ENCODE data around the gene IPPK.
"Not testable (repeated sequence)": the region's sequence is repeated elsewhere in the genome, so short reads cannot be mapped to it uniquely, and the experiment has no call there.

The IPPK gene

DNA sequence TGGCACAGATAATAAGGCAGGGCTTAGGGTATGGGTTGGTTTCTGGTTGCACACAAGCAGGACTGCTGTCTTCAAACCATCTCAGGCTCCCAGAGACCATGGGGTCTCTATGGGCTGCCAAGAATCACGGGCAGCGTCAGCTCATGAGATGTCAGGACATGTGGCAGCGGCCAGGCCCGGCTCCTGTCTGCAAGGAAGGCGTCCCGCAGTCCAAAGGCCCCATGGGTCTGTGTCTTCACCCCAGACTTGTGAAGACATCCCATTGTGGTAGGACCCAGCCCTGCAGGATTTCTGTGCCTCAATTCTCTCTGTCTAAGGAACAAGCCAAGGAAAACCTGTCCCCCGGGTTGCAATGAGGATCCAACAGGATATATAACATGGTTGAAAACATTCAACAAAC lies 32.6 kb downstream of the IPPK start:
- no peak for DNase-seq (ENCODE audit: low read depth)

GRCh38 chr9:92636627-92637026 lies 33.3 kb downstream of the IPPK start:
- DNase-seq (ENCODE audit: low read depth), result no peak

- DNase-seq (ENCODE audit: low read depth), result no peak
Measured at GRCh38 chr9:92635760-92636159, 34.2 kb downstream of the IPPK start.

DNA sequence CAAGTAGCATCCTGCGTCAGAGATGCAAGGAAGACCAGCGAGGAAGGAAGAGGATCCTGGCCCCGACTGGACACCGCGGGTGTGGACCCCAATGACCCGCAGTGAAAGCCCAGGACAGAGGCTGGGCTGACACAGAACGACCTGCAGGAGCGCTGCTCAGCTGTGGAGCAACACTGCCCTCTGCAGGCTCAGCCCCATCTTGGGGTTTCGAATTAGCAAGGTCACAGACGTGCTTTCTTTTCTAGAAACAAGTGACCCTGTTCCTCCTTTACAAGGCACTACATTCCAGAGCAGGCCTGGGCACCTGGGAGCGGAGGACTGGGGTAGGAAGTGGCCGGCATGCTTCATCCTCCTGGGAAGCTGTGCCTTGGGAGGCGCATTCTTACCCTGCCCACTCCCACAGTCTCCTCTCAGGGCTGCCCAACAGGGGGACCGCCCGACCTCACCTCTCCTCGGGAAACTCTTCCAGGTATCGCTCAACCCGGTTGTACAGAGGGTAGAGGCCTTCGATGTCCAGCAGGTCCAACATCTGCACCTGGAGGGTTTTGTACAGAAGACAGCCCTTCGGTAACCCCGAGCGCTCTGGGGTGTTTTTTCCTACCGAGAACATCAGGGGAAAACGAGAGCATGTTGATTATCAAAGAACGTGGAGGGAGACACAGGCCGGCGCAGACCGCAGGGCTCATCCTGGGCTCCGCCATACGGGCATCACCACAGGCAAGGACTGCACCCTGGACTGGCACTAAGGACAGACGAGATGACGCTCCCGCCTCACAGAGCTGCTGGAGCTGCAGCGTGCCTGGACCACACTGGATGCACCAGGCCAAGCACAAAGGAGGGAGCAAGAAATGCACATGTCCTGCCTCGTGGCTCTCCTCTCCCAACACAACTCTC lies 35.0 kb downstream of the IPPK start:
- DNase-seq (ENCODE audit: low read depth), result peak; percentile 74

DNA sequence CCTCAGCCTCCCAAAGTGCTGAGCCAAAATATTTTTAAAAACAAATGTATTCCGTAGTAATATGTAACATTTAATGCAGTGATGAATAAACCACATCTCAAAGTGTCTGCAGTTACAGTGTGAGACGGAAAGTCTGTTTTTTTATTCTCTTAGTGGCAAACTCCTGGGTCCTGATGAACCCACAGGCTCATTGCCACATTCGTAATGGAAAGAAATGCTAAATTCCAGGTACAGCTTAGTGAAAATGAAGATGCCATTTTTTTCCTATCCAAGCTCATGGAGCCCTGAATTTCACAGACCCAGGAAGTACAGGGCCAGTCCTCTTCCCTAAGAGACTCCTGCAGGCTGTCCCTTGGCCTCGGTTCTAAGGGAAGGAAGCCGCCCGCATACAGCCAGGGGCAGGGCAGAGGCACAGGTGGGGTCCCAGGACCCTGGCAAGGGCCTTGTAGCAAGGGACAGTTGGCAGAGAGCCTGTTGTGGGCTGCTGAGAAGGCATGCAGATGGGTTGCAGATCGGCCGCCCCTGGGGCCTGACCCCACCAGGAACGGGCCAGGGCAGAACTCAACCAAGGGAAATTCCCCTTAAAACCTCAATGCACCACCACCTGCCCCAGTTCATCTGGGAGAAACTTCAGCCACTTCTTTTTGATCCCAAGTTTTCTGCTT lies 36.2 kb downstream of the IPPK start:
- no peak for DNase-seq (ENCODE audit: low read depth)

- no peak for DNase-seq (ENCODE audit: low read depth)
Measured at GRCh38 chr9:92632641-92633040, 37.3 kb downstream of the IPPK start.

- no peak for DNase-seq (ENCODE audit: low read depth)
Measured at GRCh38 chr9:92631452-92632343, 38.2 kb downstream of the IPPK start.

- DNase-seq (ENCODE audit: low read depth), result no peak
Measured at GRCh38 chr9:92627651-92628050, 42.3 kb downstream of the IPPK start.

DNA sequence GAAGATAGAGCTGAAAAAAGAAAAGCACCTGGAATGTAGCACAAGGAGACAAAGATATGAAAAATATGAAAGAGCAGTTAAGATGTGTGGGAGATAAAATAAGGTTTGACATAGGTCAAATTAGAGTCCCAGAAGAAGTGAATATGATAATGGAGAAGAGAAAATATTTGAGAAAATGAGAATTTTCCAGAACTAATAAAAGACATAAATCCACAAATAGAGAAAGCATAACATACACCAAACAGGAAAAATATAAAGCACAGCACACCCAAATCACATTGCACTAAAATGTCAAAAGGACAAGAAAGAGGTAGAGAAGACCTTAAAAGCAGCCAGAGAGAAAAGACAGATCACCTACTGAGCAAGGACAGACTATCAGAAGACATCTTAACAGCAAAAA lies 43.4 kb downstream of the IPPK start:
- no peak for DNase-seq (ENCODE audit: low read depth)

- not testable (repeated sequence) for DNase-seq (ENCODE audit: low read depth)
Measured at GRCh38 chr9:92623936-92624335, 46.0 kb downstream of the IPPK start.

DNA sequence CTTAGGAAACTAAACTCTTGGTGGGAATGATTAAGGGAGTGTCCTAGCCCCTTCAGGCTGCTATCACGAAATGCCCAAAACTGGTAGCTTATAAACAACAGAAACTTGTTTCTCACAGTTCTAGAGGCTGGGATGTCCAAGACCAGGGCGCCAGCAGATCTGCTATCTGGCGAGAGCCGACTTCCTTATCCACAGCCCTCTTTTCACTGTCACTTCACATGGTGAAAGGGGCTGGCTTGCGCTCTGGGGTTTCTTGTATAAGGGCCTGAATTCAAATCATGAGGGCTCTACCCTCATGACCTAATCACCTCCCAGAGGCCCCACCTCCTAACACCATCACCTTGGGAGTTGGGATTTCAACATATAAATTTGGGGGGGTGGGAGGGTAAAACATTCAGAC lies 49.1 kb downstream of the IPPK start:
- no peak for DNase-seq (ENCODE audit: low read depth)

- DNase-seq (ENCODE audit: low read depth), result no peak
Measured at GRCh38 chr9:92619601-92620300, 50.2 kb downstream of the IPPK start.

- no peak for DNase-seq (ENCODE audit: low read depth)
Measured at GRCh38 chr9:92618633-92619225, 51.2 kb downstream of the IPPK start.

DNA sequence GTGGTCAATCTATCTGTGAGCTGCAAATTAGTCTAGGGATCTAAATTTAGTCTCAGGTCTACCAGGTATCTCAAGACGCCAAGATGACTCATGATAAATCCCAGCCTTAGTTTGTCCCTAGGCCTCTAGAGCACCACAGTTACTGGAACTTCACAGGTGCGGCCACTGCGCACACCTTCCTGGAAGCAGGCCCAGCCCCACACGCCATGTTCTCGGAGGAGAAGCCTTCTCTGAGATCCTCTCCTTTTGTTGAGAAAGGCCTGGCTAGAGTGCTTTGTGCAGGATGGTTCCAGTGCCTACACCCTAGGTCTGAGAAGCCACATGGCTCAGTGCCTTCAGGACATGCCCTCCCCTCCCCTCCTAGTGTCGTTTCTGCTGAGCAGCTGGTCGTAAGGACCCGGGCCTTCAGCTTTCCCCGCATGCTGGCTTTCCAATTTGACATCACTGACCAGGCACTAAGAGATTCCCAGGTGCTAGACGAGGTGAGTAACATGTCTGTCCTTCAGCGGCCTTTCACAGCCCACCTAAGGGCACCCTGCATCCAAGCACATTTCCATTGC lies 51.9 kb downstream of the IPPK start:
- DNase-seq (ENCODE audit: low read depth), result no peak

GRCh38 chr9:92617195-92617813 lies 52.6 kb downstream of the IPPK start:
- DNase-seq (ENCODE audit: low read depth), result no peak

GRCh38 chr9:92616655-92617111 lies 53.2 kb downstream of the IPPK start:
- DNase-seq (ENCODE audit: low read depth), result no peak

DNA sequence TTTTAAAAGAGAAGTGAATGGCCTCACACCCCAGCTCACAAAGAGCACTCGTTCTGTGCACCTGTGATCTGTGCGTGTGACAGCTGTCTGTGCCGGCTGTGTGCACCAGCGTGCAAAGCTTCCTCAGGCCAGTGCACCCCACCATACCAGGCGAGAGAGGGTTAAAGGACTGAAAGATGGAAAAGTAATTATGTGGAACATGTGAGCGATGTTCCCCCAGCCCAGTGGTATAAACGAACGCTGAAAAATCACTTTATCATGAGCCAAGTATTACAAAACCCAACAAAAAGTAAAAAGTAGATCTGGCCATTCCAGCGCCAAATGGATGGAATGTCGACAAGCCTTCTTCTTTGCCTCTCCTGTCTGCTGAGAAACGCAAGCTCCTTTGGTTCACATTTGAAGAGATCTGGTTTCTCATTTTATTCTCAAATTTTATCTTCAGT lies 53.7 kb downstream of the IPPK start:
- DNase-seq (ENCODE audit: low read depth), result no peak

DNA sequence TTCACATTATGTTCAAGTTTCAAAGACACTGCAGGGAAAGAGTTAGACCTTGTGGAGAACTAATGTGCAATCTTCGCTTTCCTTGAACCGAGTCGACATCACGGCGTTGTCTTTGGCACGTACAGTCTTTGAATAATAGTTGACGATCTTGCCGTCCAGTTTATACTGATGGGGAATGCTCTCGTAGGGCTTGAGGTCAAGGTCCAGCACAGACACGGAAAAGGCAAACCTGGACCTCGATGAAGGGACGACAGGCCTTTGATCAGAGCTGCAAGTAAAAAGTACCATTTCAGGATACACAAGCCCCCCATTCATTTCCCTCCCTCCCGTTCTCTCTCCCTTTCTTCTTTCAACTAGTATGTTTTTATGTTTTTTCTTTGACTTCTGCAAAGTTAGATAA lies 54.1 kb downstream of the IPPK start:
- DNase-seq (ENCODE audit: low read depth), result no peak

DNA sequence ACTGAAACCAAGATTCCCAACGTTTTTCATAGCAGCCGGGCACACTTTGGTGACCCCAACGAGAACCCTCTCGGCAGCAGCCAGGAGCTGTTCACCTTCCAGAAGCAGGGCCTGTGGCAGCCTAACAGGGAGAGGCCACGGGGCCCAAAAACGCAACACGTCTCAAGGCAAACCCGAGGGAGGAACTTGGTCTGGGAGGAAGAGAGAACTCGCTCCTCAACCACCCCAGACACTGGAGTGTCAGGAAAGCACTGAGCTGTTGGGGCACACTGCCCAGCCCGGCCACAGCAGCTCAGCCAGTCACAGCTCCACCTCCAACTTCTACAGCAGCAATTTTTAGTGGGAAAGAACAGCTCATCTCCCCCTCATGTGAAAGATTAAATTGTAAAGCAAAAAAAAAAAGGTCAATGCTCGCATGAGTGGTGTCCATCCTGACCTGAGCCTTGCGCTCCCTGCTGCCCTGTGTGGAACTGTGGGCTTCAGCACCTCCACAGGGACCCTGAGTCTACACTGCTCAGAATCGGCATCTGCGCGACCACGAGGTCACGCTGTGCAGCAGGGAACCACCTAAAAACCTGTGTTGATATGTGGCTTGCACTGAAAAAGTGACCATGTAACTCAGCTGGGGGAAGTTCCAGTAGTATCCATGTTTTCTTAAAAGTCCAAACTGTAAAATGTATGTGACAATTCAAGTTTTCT lies 55.0 kb downstream of the IPPK start:
- no peak for DNase-seq (ENCODE audit: low read depth)

GRCh38 chr9:92614123-92614510 lies 55.8 kb downstream of the IPPK start:
- DNase-seq (ENCODE audit: low read depth), result no peak

Measured in fibroblast of the conjunctiva (primary cell).